AG10803 (cell line): ENCODE measurements around the gene CPLX3.

Experiments
- DNase-seq: peaks from one replicate; pipeline ENCODE4 v3.0.0; 2010; ENCODE audit warnings: low read depth
- H3K4me3 ChIP-seq: 2 replicates; pipeline ENCODE4 v1.5.1; 2011; ENCODE audit warnings: mild to moderate bottlenecking, low read length, control low read depth
- TF ChIP-seq, protein P1 (sequence below): conservative IDR thresholded peaks from 2 replicates; pipeline ENCODE4 v1.5.1; 2011; ENCODE audit warnings: mild to moderate bottlenecking, low read length, control low read depth, inconsistent platforms

The CPLX3 gene

DNA sequence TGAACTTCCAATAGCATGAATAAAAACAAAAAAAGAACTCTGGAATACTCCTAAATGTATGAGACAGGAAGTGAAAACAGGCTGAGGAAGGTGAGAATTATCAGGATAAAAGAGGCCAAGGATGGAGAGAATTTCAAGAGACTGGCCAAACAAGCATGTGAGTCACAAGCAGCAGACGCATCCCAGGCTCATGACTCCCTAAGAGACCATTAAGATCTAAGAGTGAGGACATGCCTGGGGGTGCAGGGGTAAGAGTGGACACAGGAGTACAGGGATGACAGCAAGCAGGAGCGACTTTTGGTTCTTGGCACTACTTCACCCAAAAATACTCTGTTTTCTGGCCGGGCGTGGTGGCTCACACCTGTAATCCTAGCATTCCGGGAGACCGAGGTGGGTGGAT, 39.7 kb downstream of the CPLX3 start:
- no peak overlapping the region for H3K4me3 ChIP-seq
- TF ChIP-seq, protein P1, sequence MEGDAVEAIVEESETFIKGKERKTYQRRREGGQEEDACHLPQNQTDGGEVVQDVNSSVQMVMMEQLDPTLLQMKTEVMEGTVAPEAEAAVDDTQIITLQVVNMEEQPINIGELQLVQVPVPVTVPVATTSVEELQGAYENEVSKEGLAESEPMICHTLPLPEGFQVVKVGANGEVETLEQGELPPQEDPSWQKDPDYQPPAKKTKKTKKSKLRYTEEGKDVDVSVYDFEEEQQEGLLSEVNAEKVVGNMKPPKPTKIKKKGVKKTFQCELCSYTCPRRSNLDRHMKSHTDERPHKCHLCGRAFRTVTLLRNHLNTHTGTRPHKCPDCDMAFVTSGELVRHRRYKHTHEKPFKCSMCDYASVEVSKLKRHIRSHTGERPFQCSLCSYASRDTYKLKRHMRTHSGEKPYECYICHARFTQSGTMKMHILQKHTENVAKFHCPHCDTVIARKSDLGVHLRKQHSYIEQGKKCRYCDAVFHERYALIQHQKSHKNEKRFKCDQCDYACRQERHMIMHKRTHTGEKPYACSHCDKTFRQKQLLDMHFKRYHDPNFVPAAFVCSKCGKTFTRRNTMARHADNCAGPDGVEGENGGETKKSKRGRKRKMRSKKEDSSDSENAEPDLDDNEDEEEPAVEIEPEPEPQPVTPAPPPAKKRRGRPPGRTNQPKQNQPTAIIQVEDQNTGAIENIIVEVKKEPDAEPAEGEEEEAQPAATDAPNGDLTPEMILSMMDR, result no peak
- peak; percentile 68 for DNase-seq

DNA sequence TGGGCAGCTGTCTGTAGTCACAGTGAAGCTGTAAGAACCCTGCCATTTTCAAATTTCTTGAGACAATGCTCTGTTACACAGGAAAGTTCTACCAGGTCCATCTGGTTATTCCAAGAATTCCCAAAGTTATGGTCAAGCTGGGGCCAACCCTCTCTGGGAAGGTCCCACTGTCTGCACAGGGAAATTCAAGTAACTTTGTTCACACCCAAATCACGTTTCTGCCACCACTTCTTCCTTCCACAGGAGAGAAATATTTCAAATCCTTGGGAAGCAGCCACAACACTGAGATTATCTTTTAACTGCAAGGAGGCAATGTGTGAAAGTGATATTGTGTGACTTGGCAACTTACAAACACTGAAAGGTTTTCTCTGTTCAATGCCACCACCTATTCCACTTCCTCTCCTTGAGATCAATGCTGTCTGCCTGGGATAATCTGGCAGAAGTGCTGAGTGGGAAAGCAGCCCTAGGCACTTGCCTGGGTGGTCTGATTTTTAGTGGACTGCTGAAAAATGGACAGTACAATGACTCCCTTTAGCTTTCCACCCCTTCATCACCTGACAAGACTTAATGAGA, 41.1 kb downstream of the CPLX3 start:
- H3K4me3 ChIP-seq, result no peak overlapping the region
- no peak for DNase-seq
- TF ChIP-seq, protein P1, result no peak

DNA sequence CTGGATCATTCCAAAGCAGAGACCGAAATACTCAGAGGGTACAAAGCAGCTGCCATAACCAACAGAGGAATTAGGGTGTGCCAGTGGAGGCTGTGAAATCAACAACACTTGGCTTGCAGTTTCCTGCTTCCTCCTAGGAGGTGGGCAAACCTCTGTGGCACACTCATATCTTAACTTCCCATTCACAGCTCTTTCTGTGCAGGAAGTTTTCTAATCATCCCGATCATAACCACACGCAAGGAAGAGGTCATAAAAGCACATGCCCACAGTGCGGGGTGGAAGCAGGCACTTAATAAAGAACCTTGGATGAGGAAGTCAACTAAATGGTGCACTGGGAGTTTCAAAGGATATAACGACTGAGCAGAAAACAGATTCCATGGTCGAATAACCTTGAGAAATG, 41.6 kb downstream of the CPLX3 start:
- H3K4me3 ChIP-seq, result no peak overlapping the region
- TF ChIP-seq, protein P1, result no peak
- DNase-seq, result no peak

DNA sequence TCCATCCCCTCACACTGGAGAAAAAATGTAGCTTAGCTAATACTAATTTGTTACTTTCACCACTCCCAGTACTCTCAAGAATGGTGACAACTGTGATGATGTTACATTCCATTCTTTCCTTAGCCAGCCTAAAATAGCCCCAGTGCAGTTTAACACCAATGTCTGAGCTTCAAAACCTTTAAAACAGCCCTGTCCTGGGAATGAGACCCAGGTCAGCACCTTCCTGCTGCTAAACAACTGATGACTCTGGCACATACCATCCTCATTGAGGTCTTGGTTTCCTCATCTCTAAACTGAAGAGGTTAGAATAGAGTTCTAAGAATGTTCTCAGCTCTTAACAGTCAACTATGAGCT, 42.9 kb downstream of the CPLX3 start:
- DNase-seq, result no peak
- H3K4me3 ChIP-seq, result no peak overlapping the region
- TF ChIP-seq, protein P1, result no peak

DNA sequence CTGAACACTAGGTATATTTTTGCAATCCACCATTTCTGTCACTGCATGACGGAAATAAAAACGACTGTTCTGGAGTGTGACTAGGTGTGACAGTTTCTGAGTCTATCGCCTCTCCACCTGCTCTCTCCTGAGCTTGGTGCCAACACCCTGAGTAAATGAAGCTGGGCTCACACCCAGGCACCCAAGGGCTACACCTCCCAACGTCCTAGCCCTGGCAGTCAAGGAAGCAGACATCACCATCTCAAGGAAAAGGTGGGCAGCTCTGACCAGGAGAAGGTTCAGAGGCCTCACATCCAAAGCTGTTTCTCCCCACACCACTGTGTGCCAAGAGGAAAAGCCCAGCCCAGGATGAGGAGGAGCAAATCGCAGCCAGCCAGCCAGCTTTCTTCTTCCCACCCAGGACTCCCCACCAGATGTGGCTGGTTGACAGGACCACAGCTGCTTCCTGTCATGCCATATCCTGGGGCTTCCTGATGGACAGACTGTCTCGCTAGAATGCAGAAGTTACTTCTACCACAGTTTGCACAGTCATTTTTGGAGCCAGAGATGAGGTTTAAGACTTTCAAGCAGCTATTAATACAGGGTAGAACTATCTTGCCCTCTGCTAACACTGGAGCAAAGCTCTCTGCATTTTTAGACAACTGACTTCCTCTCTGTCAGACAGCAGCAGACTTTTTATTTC, 43.4 kb downstream of the CPLX3 start:
- peak; percentile 50 for DNase-seq
- no peak overlapping the region for H3K4me3 ChIP-seq
- TF ChIP-seq, protein P1, result no peak

DNA sequence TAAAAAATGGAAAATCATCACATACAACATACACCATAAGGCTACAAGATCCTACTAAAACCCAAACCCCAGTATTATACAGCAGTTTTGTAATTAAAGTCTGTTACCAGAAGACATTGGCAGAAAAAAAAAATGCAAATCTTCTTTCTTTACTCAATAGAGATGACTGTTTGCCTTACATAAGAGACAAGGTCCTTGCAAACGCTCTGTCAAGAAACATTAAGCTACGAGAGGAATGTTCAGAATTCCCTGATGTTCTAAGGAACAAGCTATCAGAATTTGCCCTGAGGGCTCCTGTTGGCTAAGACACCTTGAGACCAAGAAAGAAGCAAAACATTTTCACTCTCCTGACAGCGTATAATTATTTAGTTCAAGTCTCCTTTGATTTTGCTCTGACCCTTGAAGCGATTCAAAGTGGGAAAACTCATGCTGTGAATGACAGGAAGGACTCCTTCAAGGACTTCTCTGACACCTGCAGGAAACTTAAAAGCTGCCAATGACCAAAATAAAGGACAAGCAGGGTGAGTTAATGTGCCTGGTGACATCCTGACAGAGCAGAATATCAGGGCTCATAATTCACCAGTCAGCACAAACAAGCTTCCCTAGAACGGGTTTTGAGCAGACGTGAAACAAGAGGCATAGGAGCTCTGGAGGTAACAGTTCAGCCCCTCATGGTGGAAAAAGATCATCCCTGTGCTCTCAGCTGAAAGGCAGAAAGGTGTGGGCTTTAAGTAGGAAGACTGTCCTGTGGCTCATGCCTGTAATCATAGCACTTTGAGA, 44.2 kb downstream of the CPLX3 start:
- H3K4me3 ChIP-seq, result no peak overlapping the region
- DNase-seq, result peak; percentile 22
- TF ChIP-seq, protein P1, result no peak

DNA sequence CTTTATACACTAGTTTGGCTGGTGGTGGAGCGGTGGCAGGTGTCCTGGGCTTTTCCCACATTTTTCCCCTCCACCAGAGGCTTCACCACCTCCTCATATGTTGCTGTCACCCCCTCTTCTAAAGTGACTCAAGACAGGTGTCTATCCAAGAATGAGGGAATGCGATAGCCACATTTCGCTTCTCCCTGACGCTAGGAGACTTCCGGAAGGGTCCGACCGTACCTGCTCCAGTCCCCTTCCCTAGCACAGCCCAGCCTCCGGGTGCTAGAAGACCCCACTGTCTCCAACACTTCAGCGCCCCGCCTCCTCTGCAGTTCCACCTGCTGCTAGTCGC, 46.2 kb downstream of the CPLX3 start:
- H3K4me3 ChIP-seq, result peak overlapping the region; percentile 94
- DNase-seq, result no peak
- TF ChIP-seq, protein P1, result no peak
